ENCODE results near the gene RSPH10B2. TPM values are rescaled to one million over a fixed set of nuclear protein-coding genes. Genes with fewer than 3 reads are reported as not detected.

RSPH10B2 gene
- total and polyA plus RNA-seq, 2 experiments from 2014 or later: 0.29 to 1.1 TPM

DNA sequence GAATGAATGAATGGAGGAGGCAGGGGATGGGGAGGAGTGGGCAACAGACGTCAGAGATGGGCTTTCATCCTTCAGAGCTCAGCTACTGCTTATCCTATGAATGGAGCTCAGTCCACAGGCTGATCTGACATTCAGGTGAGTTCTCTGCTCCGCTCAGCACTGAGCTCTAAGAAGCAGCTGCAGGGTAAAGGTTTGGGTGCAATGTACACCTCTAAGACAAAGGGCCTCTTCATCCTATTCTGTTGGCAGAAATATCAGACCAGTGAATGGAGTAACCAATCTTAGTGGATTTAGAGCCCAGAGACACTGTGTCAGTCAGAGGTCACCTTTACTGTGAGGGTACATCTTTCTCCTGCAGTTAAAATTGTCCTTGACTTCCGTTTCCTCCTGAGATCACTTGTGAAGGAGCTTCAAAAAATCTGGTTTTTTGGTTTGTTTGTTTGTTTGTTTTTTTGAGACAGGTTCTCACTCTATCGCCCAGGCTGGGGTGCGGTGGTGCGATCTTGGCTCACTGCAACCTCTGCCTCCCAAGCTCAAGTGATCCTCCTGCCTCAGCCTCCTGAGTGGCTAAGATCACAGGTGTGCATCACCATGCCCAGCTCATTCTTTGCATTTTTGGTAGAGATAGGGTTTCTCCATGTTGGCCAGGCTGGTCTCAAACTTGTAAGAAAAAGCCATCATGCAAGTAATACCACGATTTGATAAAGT is 77.3 kb downstream of the RSPH10B2 start:
- Histone ChIP-seq H3K4me3 (no peak overlapping the region), H3F3A (replicated peaks; ENCODE audit: low read depth) (no peaks in the 10 kb centered on the region), H3K27me3 (ENCODE audit: insufficient read depth) (no peaks in the 10 kb centered on the region), H3K9me2 (ENCODE audit: insufficient read depth) (no peaks in the 10 kb centered on the region), H3K4me1 (ENCODE audit: insufficient read depth) (no peaks in the 10 kb centered on the region), H2AFZ (no peak overlapping the region), H3K79me2 (replicated peaks; ENCODE audit: insufficient read depth) (no peaks in the 10 kb centered on the region), H4K20me1 (replicated peaks; ENCODE audit: insufficient read depth) (no peaks in the 10 kb centered on the region), H3K36me3 (ENCODE audit: insufficient read depth) (no peaks in the 10 kb centered on the region), H3K4me2 (no peak overlapping the region), H3K27ac (ENCODE audit: low read depth) (no peak overlapping the region)
- Mint-ChIP-seq H3K27me3 (ENCODE audit: insufficient read depth, low read depth, poor library complexity) (peaks cover 2% of the 10 kb centered on the region), H3K36me3 (ENCODE audit: low read depth) (no peaks in the 10 kb centered on the region), H3K9me3 (no peaks in the 10 kb centered on the region; the same call in 1 of the 3 replicates), H3K4me1 (0 out of 3 replicates have a peak, but pooled peaks cover 2% of the 10 kb centered on the region), H3K27ac (no peak overlapping the region), H3K4me3 (no peak overlapping the region)
- ATAC-seq (no peak), DNase-seq (ENCODE audit: low spot score) (no peak)
- TF ChIP-seq, protein P1, sequence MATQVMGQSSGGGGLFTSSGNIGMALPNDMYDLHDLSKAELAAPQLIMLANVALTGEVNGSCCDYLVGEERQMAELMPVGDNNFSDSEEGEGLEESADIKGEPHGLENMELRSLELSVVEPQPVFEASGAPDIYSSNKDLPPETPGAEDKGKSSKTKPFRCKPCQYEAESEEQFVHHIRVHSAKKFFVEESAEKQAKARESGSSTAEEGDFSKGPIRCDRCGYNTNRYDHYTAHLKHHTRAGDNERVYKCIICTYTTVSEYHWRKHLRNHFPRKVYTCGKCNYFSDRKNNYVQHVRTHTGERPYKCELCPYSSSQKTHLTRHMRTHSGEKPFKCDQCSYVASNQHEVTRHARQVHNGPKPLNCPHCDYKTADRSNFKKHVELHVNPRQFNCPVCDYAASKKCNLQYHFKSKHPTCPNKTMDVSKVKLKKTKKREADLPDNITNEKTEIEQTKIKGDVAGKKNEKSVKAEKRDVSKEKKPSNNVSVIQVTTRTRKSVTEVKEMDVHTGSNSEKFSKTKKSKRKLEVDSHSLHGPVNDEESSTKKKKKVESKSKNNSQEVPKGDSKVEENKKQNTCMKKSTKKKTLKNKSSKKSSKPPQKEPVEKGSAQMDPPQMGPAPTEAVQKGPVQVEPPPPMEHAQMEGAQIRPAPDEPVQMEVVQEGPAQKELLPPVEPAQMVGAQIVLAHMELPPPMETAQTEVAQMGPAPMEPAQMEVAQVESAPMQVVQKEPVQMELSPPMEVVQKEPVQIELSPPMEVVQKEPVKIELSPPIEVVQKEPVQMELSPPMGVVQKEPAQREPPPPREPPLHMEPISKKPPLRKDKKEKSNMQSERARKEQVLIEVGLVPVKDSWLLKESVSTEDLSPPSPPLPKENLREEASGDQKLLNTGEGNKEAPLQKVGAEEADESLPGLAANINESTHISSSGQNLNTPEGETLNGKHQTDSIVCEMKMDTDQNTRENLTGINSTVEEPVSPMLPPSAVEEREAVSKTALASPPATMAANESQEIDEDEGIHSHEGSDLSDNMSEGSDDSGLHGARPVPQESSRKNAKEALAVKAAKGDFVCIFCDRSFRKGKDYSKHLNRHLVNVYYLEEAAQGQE (IDR thresholded peaks at IDR 0.05; ENCODE audit: unreplicated experiment): no peak
- TF ChIP-seq ZNF114 (CRISPR knock-in tag; IDR thresholded peaks at IDR 0.05) (no peak), STAT1 (IDR thresholded peaks at IDR 0.05; ENCODE audit: unreplicated experiment) (no peak), ZNF331 (CRISPR knock-in tag; IDR thresholded peaks at IDR 0.05; ENCODE audit: low read depth) (no peak), POLR2AphosphoS5 (IDR thresholded peaks at IDR 0.05; ENCODE audit: low read depth) (no peak), EZH2 (IDR thresholded peaks at IDR 0.05; ENCODE audit: low read depth, unreplicated experiment) (no peak), CREB1 (CRISPR knock-in tag; IDR thresholded peaks at IDR 0.05; ENCODE audit: low read depth) (no peak), JUNB (IDR thresholded peaks at IDR 0.05; ENCODE audit: unreplicated experiment) (no peak), EZH2phosphoT487 (IDR thresholded peaks at IDR 0.05; ENCODE audit: unreplicated experiment) (no peak), NANOG (IDR thresholded peaks at IDR 0.05; ENCODE audit: borderline replicate concordance) (no peak)
- TF ChIP-seq, protein P2, sequence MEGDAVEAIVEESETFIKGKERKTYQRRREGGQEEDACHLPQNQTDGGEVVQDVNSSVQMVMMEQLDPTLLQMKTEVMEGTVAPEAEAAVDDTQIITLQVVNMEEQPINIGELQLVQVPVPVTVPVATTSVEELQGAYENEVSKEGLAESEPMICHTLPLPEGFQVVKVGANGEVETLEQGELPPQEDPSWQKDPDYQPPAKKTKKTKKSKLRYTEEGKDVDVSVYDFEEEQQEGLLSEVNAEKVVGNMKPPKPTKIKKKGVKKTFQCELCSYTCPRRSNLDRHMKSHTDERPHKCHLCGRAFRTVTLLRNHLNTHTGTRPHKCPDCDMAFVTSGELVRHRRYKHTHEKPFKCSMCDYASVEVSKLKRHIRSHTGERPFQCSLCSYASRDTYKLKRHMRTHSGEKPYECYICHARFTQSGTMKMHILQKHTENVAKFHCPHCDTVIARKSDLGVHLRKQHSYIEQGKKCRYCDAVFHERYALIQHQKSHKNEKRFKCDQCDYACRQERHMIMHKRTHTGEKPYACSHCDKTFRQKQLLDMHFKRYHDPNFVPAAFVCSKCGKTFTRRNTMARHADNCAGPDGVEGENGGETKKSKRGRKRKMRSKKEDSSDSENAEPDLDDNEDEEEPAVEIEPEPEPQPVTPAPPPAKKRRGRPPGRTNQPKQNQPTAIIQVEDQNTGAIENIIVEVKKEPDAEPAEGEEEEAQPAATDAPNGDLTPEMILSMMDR (conservative IDR thresholded peaks at IDR 0.05; ENCODE audit: low read depth in 2 of 2): no peak
- TF ChIP-seq, protein P3, sequence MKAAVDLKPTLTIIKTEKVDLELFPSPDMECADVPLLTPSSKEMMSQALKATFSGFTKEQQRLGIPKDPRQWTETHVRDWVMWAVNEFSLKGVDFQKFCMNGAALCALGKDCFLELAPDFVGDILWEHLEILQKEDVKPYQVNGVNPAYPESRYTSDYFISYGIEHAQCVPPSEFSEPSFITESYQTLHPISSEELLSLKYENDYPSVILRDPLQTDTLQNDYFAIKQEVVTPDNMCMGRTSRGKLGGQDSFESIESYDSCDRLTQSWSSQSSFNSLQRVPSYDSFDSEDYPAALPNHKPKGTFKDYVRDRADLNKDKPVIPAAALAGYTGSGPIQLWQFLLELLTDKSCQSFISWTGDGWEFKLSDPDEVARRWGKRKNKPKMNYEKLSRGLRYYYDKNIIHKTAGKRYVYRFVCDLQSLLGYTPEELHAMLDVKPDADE (IDR thresholded peaks at IDR 0.05): no peak
- TF ChIP-seq, protein P4, sequence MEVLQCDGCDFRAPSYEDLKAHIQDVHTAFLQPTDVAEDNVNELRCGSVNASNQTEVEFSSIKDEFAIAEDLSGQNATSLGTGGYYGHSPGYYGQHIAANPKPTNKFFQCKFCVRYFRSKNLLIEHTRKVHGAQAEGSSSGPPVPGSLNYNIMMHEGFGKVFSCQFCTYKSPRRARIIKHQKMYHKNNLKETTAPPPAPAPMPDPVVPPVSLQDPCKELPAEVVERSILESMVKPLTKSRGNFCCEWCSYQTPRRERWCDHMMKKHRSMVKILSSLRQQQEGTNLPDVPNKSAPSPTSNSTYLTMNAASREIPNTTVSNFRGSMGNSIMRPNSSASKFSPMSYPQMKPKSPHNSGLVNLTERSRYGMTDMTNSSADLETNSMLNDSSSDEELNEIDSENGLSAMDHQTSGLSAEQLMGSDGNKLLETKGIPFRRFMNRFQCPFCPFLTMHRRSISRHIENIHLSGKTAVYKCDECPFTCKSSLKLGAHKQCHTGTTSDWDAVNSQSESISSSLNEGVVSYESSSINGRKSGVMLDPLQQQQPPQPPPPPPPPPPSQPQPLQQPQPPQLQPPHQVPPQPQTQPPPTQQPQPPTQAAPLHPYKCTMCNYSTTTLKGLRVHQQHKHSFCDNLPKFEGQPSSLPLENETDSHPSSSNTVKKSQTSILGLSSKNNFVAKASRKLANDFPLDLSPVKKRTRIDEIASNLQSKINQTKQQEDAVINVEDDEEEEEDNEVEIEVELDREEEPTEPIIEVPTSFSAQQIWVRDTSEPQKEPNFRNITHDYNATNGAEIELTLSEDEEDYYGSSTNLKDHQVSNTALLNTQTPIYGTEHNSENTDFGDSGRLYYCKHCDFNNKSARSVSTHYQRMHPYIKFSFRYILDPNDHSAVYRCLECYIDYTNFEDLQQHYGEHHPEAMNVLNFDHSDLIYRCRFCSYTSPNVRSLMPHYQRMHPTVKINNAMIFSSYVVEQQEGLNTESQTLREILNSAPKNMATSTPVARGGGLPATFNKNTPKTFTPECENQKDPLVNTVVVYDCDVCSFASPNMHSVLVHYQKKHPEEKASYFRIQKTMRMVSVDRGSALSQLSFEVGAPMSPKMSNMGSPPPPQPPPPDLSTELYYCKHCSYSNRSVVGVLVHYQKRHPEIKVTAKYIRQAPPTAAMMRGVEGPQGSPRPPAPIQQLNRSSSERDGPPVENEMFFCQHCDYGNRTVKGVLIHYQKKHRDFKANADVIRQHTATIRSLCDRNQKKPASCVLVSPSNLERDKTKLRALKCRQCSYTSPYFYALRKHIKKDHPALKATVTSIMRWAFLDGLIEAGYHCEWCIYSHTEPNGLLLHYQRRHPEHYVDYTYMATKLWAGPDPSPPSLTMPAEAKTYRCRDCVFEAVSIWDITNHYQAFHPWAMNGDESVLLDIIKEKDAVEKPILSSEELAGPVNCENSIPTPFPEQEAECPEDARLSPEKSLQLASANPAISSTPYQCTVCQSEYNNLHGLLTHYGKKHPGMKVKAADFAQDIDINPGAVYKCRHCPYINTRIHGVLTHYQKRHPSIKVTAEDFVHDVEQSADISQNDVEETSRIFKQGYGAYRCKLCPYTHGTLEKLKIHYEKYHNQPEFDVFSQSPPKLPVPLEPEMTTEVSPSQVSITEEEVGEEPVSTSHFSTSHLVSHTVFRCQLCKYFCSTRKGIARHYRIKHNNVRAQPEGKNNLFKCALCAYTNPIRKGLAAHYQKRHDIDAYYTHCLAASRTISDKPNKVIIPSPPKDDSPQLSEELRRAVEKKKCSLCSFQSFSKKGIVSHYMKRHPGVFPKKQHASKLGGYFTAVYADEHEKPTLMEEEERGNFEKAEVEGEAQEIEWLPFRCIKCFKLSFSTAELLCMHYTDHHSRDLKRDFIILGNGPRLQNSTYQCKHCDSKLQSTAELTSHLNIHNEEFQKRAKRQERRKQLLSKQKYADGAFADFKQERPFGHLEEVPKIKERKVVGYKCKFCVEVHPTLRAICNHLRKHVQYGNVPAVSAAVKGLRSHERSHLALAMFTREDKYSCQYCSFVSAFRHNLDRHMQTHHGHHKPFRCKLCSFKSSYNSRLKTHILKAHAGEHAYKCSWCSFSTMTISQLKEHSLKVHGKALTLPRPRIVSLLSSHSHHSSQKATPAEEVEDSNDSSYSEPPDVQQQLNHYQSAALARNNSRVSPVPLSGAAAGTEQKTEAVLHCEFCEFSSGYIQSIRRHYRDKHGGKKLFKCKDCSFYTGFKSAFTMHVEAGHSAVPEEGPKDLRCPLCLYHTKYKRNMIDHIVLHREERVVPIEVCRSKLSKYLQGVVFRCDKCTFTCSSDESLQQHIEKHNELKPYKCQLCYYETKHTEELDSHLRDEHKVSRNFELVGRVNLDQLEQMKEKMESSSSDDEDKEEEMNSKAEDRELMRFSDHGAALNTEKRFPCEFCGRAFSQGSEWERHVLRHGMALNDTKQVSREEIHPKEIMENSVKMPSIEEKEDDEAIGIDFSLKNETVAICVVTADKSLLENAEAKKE (CRISPR knock-in tag; IDR thresholded peaks at IDR 0.05): no peak

All from GM23338 (cell line).